ENCODE data around the gene MGMT.

MGMT gene

GRCh38 chr10:129466703-129467358 lies at the start of gene MGMT:
Gene MGMT, plus strand, starts transcription at chr10:129467241.
- H3K27ac ChIP-seq, result peak within 1 kb of the TSS; percentile 77
- DNase-seq (ENCODE audit: low spot score), result peak; percentile 98
- ChIA-PET POLR2A (ENCODE audit: low non-redundant PET) (no interaction called here), CTCF (no interaction called here)
- TF ChIP-seq CTCF (conservative IDR thresholded peaks at IDR 0.05; ENCODE audit: low read depth), result no peak

DNA sequence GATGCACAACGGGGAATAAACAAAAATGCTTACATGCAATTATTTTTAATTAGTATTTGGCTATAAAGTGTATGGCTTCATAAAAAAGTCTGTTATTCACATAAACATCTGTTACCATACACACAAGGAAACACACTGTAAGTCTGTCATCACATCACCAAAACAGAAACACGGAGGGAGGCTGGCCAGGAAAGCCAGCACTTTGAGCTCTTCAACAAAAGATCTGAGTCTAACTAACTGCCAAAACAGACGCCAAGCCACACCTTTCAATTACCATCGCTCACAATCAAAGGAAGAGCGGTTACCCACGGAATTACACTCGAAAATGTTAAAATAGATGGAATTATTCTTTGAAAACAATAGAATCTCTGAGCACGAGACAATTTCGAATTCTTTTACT lies 49.2 kb upstream of the MGMT start:
- CTCF ChIA-PET, result interaction anchor here (0.6 kb wide), 2 partner anchors 98 to 434 kb away, joined by 3 to 4 read pairs; no protein-coding TSS in a partner anchor
- POLR2A ChIA-PET (ENCODE audit: low non-redundant PET), result no interaction called here
- TF ChIP-seq CTCF (conservative IDR thresholded peaks at IDR 0.05; ENCODE audit: low read depth), result no peak
- H3K27ac ChIP-seq, result no peak overlapping the region
- DNase-seq (ENCODE audit: low spot score), result no peak

GRCh38 chr10:129418496-129419225 lies 48.4 kb upstream of the MGMT start:
- ChIA-PET POLR2A (ENCODE audit: low non-redundant PET) (no interaction called here), CTCF (interaction anchor here (0.6 kb wide), 1 partner anchor 433 kb away, joined by 3 read pairs; no protein-coding TSS in a partner anchor)
- DNase-seq (ENCODE audit: low spot score), result no peak
- TF ChIP-seq CTCF (conservative IDR thresholded peaks at IDR 0.05; ENCODE audit: low read depth), result no peak
- no peak overlapping the region for H3K27ac ChIP-seq

DNA sequence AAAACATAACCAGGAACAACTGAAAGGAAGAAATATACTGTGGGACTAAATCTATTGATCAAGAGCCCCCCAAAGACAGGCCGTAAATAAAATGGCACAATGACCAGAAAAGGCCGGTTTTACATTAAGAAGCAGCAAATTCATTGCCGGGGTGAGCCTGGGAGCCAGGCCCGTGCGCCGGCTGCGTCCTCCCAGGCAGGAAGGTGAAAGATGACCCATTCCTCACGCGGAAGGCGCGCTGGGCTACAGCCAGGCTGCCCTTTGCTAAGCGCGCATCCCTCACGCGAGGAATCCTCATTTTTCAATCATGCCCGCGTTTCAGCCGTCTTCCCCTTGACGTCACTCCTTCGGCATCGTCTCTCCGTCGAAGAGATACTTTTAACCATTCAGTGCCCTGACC lies 47.6 kb upstream of the MGMT start:
- ChIA-PET POLR2A (ENCODE audit: low non-redundant PET) (no interaction called here), CTCF (no interaction called here)
- no peak overlapping the region for H3K27ac ChIP-seq
- no peak for DNase-seq (ENCODE audit: low spot score)
- no peak for TF ChIP-seq CTCF (conservative IDR thresholded peaks at IDR 0.05; ENCODE audit: low read depth)

DNA sequence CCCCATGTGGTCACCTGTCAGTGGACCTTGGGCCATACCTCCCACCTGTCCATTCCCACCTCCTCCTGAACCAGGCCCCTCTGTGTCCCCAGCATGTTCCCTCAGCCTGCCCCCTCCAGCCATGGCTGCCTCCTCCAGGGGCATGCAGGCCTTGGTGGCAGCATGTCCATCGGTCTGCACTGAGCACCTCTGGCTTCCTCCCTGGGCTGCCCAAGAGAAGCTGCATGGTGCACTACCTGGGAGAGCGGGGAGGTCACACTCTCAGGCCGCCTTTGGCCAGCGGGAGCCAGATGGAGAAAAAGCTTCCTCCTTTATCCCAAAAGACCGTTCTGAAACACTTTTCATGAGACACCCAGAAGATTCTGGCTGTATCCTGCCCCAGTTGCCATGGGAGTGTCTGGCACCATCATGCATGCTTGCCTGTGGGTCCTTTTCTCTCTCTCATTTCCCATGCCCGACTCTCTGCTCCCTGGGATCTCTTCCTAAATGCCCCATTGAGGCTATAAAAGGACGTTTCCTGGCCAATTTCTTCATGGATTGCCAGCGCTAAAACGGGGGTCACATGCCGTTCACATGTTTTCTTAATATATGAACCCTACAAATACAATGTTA lies 45.5 kb upstream of the MGMT start:
- ChIA-PET POLR2A (ENCODE audit: low non-redundant PET) (no interaction called here), CTCF (no interaction called here)
- H3K27ac ChIP-seq, result no peak overlapping the region
- TF ChIP-seq CTCF (conservative IDR thresholded peaks at IDR 0.05; ENCODE audit: low read depth), result no peak
- no peak for DNase-seq (ENCODE audit: low spot score)

DNA sequence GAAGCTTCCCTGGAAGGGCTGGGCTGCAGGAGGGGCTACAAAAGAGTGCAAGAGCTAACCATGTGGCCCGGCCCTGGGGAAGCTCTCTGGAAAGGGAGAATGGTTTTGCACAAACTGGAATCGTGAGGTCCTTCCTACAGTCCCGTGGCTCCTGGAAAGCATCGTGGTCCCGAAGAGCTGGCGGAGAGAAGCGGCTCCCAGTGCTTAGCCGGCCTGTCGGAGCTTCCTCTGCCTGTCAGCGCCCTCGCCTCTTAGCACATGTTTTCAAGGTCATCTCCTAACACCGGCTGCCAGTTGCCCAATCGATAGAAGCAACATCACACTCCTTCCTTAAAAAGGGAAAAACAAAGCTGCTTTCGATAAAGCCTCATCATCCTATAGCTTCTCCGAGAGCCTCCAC lies 42.1 kb upstream of the MGMT start:
- ChIA-PET POLR2A (ENCODE audit: low non-redundant PET) (no interaction called here), CTCF (no interaction called here)
- no peak for TF ChIP-seq CTCF (conservative IDR thresholded peaks at IDR 0.05; ENCODE audit: low read depth)
- no peak for DNase-seq (ENCODE audit: low spot score)
- H3K27ac ChIP-seq, result no peak overlapping the region
